H1 (cell line): ENCODE measurements around the gene BRME1. TPM values are rescaled to one million over a fixed set of nuclear protein-coding genes. Genes with fewer than 3 reads are reported as not detected.

Source experiments
- CTCF ChIP-seq, 3 experiments: IDR thresholded peaks; 1 replicate in 2 of 3; 2 replicates in 1 of 3; pipeline versions ENCODE4 v1.5.1 to v1.6.1; 2011; ENCODE audit warnings: low read length in 3 of 3, mild to moderate bottlenecking in 3 of 3, inconsistent platforms in 2 of 3, low read depth in 1 of 3, moderate library complexity in 1 of 3; ENCODE audit not compliant: insufficient read depth in 1 of 3; ENCODE audit errors: control extremely low read depth in 1 of 3
- GABPA ChIP-seq: IDR thresholded peaks from 2 replicates; pipeline ENCODE4 v1.6.1; 2011; ENCODE audit warnings: mild to moderate bottlenecking, low read length, moderate library complexity, borderline replicate concordance; ENCODE audit not compliant: insufficient read depth
- JUN ChIP-seq: IDR thresholded peaks from 2 replicates; pipeline ENCODE4 v1.6.1; 2011; ENCODE audit warnings: low read depth, mild to moderate bottlenecking, improper control_type of control experiment, low read length
- polyA plus RNA-seq, 7 experiments: library from polyadenylated mRNA; depleted of rRNA in 3 of 7; stranded (reverse) in 5 of 7; unstranded in 2 of 7; fragments of >200 nt in 5 of 7; fragments of 200-250 nt in 2 of 7; gene quantifications; 1 replicate in 5 of 7; 2 replicates in 1 of 7; 4 replicates in 1 of 7; pipeline versions ENCODE4 v1.2.1 to v1.2.3, GENCODE V29; 2011 to 2013; ENCODE audit warnings: missing spikeins in 2 of 7, mixed read lengths in 2 of 7
- total RNA-seq: library from RNA; stranded (reverse); fragmentation: NEBNext Ultra II Directional; extraction: Animal tissue kit (Norgen Biotek cat#: 25700); gene quantifications from 2 replicates; pipeline ENCODE4 v1.2.1, GENCODE V29; 2021

BRME1 gene
- total and polyA plus RNA-seq, 2 of the 8 experiments (the other 6 are each of a cell fraction or from before 2014, with no cell fraction given): 4.6 to 4.7 TPM

- TF ChIP-seq CTCF (IDR thresholded peaks at IDR 0.05; ENCODE audit: control extremely low read depth in 1 of 3, insufficient read depth in 1 of 3, low read depth in 1 of 3, low read length in 3 of 3): no peak
- TF ChIP-seq GABPA: no peak
- TF ChIP-seq JUN: peak; percentile 85
These were observed 54.8 kb downstream of the BRME1 start (continued) for GRCh38 chr19:13850910-13851733.
